Psoas muscle (tissue), 8 donors: ENCODE data around the gene SLC25A39. TPM values are rescaled to one million over a fixed set of nuclear protein-coding genes. Genes with fewer than 3 reads are reported as not detected.

Source experiments
- ATAC-seq, 4 donors: fragments of 200-7000 bp; cut with Tn5 transposase; one replicate each; pipeline ENCODE4 v1.9.1; 2020; ENCODE audit warnings: moderate library complexity in 3 of 4, mild to moderate bottlenecking in 2 of 4
- DNase-seq, 2 donors: peaks; one replicate each; pipeline ENCODE4 v3.0.0-alpha.2; 2020
- H3K27ac ChIP-seq: fragments of 200-600 bp; one replicate; pipeline ENCODE4 v1.8.0; 2022
- H3K27me3 ChIP-seq, 3 donors: fragments of 200-600 bp in 1 of 3; one replicate each; pipeline versions ENCODE4 v1.6.1 to v1.8.0; 2013 to 2022; ENCODE audit warnings: low read length in 2 of 3, mild to moderate bottlenecking in 2 of 3, moderate library complexity in 1 of 3; ENCODE audit not compliant: insufficient read depth in 3 of 3
- H3K36me3 ChIP-seq, 2 donors: fragments of 200-600 bp in 1 of 2; one replicate each; pipeline versions ENCODE4 v1.6.1 to v1.8.0; 2013 to 2022; ENCODE audit warnings: low read depth in 1 of 2, mild to moderate bottlenecking in 1 of 2, moderate library complexity in 1 of 2; ENCODE audit not compliant: insufficient read depth in 1 of 2
- H3K4me1 ChIP-seq: fragments of 200-600 bp; one replicate; pipeline ENCODE4 v1.8.0; 2022
- H3K4me3 ChIP-seq: fragments of 200-600 bp; one replicate; pipeline ENCODE4 v1.8.0; 2022; ENCODE audit warnings: mild to moderate bottlenecking
- H3K9me3 ChIP-seq: fragments of 200-600 bp; one replicate; pipeline ENCODE4 v1.8.0; 2022
- CTCF ChIP-seq: fragments of 200-600 bp; IDR thresholded peaks from one replicate; pipeline ENCODE4 v1.8.0; 2022; ENCODE audit warnings: antibody characterized with exemption
- WGBS, 3 donors: extraction: QIAGEN DNeasy Blood & Tissue Kit; methylation state at CpG; one replicate each; pipeline versions ENCODE4 v1.1.6 to v1.1.7; 2013; 5-methylcytosine and 5-hydroxymethylcytosine counted together
- intact Hi-C, 2 donors: fragments of 100-400 bp; cut with DNase I; formaldehyde crosslinking; loops; one replicate each; pipeline versions ENCODE4 v1.11.0 to v1.14.2; 2022
- polyA plus RNA-seq, 3 donors: library from polyadenylated mRNA; stranded (reverse); fragments of 200-250 nt; gene quantifications; one replicate each; pipeline ENCODE4 v1.2.3, GENCODE V29; 2013
- total RNA-seq, 4 donors: library from RNA; stranded (reverse); fragmentation: NEBNext Ultra II Directional in 2 of 4; extraction: Animal tissue kit (Norgen Biotek cat#: 25700) in 2 of 4; gene quantifications; one replicate each; pipeline versions ENCODE4 v1.2.1 to v1.2.4, GENCODE V29; 2021 to 2023
- donor health status: healthy with polysubstance abuse.
- donor health status: DM: no; HTN: no; CAD: no; lungs with moderate emphysema.
- donor health status: Bipolar disorder and iron deficiency.
- donor health status: healthy.
- donor health status: DM: yes; HTN: yes; CAD: no.
- donor health status: DM: no; HTN: no; CAD: no.
- donor health status: DM: no; HTN: no; CAD: no.
- donor health status: DM: yes; HTN: yes; CAD: no.

Gene SLC25A39
- total and polyA plus RNA-seq, 7 donors: 36.4 to 79.3 (median 42.4) TPM

GRCh38 chr17:44351464-44351863 lies 26.8 kb upstream of the SLC25A39 start:
- ATAC-seq (no peak), DNase-seq (no peak)
- no peak overlapping the region for H3K27ac ChIP-seq
- no peak overlapping the region for H3K4me3 ChIP-seq
- 83 to 88% (median 85%) methylated on average over 8 of the region's 8 CpGs for WGBS, 3 donors
- no peak for TF ChIP-seq CTCF
- H3K4me1 ChIP-seq: no peaks in the 10 kb centered on the region
- H3K27me3 ChIP-seq: peaks cover 0 to 1% (median 0%) of the 10 kb centered on the region in 3 donors
- peaks cover 0 to 42% of the 10 kb centered on the region in 2 donors for H3K36me3 ChIP-seq
- intact Hi-C loops: no loop called here
- no peaks in the 10 kb centered on the region for H3K9me3 ChIP-seq

GRCh38 chr17:44350733-44351226 lies 26.2 kb upstream of the SLC25A39 start:
- intact Hi-C loops: no loop called here
- ATAC-seq (peak; percentile 57 to 68 (median 64)), DNase-seq (peak; percentile 60 to 75)
- Histone ChIP-seq H3K27me3 (peaks cover 0 to 1% (median 0%) of the 10 kb centered on the region in 3 donors), H3K9me3 (no peaks in the 10 kb centered on the region), H3K27ac (no peak overlapping the region), H3K4me1 (no peaks in the 10 kb centered on the region), H3K4me3 (no peak overlapping the region), H3K36me3 (peaks cover 0 to 42% of the 10 kb centered on the region in 2 donors)
- peak; percentile 59 for TF ChIP-seq CTCF
- WGBS, 3 donors: 65 to 71% (median 68%) methylated on average over 6 of the region's 6 CpGs

GRCh38 chr17:44349553-44350070 lies 25.0 kb upstream of the SLC25A39 start:
- no peak overlapping the region for H3K27ac ChIP-seq
- H3K36me3 ChIP-seq: peaks cover 0 to 42% of the 10 kb centered on the region in 2 donors
- intact Hi-C loops: loop anchor here (5.0 kb wide), 3 partner anchors 137 to 207 kb away; partner anchors contain the start of gene HROB (in 1 of the 2)
- DNase-seq: no peak
- 84 to 92% (median 88%) methylated on average over 12 of the region's 12 CpGs for WGBS, 3 donors
- ATAC-seq: no peak
- H3K4me1 ChIP-seq: no peaks in the 10 kb centered on the region
- H3K9me3 ChIP-seq: no peaks in the 10 kb centered on the region
- no peaks in the 10 kb centered on the region for H3K27me3 ChIP-seq
- no peak for TF ChIP-seq CTCF
- H3K4me3 ChIP-seq: no peak overlapping the region

- TF ChIP-seq CTCF: no peak
- no peak overlapping the region for H3K27ac ChIP-seq
- H3K4me1 ChIP-seq: peaks cover 5% of the 10 kb centered on the region
- intact Hi-C loops: loop anchor here (5.0 kb wide), 3 partner anchors 137 to 207 kb away; partner anchors contain the start of gene HROB (in 1 of the 2)
- peaks cover 0 to 42% of the 10 kb centered on the region in 2 donors for H3K36me3 ChIP-seq
- WGBS, 3 donors: 69 to 81% (median 76%) methylated on average over 6 of the region's 6 CpGs
- H3K27me3 ChIP-seq: no peaks in the 10 kb centered on the region
- ATAC-seq: no peak
- H3K4me3 ChIP-seq: no peak overlapping the region
- DNase-seq: no peak
- no peaks in the 10 kb centered on the region for H3K9me3 ChIP-seq
Measured at GRCh38 chr17:44348988-44349364, 24.4 kb upstream of the SLC25A39 start.
